HG03439 (cell line): ENCODE results near the gene CHAC1.
"Not testable (repeated sequence)": the region's sequence is repeated elsewhere in the genome, so short reads cannot be mapped to it uniquely, and the experiment has no call there.

Source experiments
- ATAC-seq: cut with Tn5 transposase; IDR thresholded peaks from one replicate; pipeline ENCODE4 v1.9.1; 2021; ENCODE audit warnings: mild to moderate bottlenecking, moderate library complexity; ENCODE audit not compliant: unreplicated experiment

Gene CHAC1

DNA sequence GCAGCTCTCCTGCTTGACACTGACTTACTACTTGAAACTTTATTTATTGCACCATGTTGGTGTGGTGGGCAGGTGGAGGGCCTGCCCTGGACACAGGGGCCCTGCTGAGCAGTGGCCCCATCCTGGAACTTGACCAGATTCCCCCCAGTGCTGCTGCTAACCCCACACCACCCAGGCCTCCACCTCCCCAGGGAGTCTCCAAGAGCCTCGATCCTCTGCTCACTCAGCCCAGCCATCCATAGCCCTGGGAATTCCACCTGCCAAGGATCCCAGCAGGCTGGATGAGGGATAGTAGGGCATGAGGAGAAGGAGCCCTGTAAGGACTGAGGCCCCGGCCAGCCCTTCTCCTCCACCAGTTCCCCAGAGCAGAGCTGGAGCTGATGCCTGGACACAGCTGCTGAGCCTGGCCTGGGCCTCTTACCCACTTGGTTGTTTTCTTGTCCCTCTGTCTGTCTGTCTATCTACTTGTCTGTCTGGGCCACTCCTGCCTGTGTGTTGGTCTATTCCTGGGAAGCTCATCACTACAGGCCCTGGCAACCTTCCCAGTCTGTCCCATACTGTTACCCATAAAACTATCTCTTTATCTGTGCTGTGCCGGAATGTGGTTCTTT, 2.8 kb downstream of the CHAC1 start:
- no peak for ATAC-seq

DNA sequence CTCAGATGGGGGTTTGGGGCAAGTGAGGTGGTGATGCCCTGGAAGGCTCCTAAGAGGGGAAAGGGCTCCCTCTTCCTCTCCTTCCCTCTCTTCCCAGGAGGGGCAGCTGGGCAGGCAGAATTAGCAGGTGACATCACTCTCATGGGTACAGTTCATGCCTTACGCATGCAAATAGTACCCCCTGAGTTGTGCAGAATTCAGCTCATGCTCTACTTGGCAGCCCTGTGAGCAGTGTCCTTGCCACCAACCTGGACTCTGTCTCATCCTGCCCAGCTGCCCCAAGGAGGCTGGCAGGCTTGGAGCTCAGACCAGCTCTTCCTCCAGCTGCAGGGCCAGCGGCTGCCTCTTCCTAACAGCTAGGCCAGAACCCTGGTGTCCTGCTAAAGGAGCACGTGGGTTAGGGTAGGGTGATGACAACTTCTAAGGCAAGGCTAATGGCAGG, 3.3 kb downstream of the CHAC1 start:
- ATAC-seq, result no peak

DNA sequence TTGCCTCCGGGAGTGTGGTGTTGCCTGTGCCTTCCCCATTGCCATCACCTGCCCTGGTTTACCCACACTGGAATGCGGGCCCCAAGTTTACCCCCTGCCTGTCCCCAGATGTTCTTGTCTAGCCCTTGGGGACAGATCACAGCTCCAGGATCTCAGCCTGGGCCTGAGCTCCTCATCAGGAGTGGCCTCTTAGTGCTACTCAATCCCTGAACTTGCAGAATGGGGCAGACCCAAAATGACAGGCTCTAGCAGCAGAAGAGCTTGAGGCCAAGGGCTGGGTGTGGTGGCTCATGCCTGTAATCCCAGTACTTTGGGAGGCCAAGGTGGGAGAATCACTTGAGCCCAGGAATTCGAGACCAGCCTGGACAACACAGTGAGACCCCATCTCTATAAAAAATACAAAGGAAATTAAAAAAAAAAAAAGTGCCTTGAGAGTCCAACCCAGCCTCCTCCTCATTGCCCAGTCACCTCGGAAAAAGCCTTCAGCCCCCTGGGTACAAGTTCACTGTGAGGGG, 3.8 kb downstream of the CHAC1 start:
- ATAC-seq, result no peak

DNA sequence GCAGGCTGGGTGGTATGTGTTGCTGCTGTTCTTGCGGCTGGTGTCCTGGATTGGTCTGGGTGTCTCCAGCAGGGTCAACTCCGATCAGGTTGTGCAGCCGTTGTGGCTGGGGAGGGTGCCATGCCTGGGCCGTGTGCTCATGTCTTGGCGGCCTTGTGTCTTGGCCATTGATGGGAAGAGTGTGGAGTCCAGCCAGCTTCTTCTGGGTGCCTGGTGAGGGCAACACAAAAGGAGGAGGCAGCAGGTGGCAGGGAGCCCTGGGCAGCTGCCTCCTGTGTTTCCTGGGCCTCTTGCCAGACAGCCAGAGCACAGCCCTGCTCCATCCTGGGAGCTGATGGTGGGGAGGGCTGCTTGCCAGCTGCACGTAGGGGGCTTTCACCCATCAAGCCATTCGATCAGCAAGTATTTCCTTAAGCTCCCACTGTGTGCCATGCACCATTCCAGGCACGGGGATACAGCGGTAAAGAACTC, 4.3 kb downstream of the CHAC1 start:
- no peak for ATAC-seq

DNA sequence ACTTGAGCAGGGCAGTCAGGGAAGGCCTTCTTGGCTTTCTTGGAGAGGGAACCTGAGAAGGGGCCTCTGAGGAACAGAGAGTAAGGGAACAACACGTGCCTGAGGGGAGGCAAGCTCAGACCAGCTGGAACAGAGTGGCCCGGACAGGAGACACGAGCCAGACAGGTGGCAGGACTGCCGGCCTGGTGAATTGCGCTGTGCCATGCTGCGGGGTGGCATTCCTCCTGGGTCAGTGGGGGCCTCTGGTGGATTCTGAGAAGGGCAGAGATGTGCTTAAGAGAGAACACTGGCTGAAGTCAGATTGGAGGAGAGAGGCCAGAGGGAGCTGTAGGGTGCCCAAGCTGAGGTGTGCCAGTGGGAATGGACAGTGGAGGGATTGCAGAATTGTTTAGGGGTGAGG, 4.9 kb downstream of the CHAC1 start:
- no peak for ATAC-seq

DNA sequence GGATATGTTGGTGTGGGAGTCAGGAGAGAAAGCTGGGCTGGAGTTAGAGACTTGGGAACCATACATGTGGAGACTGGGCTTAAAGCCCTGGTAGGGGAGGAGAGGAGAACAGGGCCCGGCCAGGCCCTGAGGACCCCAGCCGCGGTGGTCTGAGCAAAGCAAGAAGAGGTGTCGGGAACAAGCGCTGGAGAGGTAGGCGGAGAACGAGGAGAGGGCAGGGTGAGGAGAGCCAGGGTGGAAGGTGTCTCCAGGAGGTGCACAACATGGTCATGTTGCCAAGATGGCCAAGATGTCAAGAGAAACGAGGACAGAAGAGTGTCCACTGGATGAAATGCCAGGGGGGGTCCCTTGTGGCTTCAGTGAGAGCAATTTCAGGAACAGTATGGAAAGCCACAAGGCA, 5.5 kb downstream of the CHAC1 start:
- no peak for ATAC-seq

DNA sequence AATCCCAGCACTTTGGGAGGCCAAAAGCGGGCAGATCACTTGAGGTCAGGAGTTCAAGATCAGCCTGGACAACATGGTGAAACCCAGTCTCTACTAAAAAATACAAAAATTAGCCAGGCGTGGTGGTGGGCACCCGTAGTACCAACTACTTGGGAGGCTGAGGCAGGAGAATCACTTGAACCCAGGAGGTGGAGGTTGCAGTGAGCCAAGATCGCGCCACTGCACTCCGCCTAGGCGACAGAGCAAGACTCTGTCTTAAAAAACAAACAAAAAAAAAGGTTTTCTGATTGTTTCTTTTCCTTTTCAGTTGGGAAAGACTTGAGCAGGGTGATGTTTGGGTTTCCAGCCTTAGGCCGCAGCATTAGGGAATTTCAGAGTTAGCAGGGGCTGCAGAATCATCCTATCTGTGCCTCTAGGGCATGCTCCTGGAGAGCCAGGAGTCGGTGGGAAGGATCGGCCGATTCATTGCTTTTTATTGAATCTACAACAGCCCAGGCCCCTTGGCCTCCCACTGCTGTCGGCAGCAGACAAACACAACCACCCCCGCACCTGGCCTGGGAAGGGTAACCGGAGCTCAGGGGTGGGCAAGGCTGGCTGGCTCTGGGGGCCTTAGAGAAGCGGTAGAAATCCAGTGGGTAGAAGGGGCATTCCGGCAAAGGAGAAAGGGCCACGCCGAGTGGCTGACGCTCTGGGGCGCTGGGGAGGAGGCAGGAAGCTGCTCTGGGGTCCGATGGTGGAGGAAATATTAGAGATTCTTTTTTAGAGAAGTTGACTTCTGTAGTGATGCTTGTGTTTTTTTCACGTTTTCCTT, 6.3 kb downstream of the CHAC1 start:
- ATAC-seq, result no peak

DNA sequence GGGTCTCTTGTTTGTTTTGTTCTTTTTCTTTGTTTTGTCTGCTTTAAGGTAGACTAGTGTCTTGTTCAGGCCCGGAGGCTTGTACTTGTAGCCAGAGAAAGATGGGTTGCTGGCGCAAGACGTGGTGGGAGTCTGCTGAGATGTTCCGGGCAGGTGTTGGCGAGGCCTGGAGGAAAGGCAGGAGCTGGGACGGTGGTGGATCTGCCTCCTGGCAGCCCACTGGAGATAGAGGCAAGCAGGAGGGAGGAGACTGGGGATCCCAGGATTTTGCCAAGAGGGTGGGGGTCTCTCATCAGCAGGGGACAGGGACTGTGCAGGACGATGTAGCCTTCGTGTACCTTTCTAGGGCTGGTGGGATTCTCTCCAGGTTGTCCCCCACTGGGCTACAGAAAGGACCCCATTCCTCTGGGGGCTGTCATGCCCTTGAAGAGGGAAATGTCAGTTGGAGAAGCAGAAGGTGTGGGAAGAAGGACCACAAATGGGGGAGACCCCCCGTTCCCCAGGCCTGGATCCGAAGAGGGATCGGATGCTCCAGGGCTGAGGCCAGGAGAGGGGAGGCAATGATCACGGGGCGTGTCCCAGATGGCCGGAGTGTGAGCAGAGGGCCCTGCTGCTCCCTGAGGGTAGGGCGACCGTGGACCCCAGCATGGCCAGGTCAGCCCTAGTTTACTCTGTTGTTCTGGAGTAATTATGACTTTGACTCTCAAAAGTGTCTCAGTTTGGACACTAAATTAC, 7.0 kb downstream of the CHAC1 start:
- no peak for ATAC-seq

DNA sequence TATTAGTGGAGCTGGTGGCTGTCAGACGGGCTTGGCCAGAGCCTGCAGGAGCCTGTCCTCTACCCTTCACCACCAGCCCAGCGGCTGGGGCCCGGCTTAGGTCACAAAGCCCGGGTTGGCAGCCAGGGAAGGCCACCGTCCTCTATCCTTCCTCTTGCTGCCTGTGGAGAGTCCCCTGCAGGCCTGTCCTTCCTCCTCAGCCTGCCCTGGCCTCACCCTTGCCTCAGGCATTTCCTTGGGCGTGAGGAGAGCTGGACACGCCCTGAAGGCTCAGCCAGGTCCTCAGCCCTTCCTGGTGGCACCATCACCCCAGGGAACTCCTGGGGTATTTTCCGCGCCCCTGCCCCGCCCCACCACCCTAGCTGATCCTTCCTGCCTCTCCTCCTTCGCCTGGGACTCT, 7.7 kb downstream of the CHAC1 start:
- no peak for ATAC-seq

DNA sequence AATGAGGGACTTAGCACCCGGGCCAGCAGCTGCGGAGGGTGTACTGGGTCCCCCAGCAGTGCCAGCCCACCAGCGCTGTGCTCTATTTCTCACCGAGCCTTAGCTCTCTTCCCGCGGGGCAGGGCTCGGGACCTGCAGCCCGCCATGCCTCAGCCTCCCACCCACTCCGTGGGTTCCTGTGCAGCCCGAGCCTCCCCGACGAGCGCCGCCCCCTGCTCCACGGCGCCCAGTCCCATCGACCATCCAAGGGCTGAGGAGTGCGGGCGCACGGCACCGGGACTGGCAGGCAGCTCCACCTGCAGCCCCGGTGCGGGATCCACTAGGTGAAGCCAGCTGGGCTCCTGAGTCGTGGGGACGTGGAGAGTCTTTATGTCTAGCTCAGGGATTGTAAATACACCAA, 8.5 kb downstream of the CHAC1 start:
- ATAC-seq, result not testable (repeated sequence)

DNA sequence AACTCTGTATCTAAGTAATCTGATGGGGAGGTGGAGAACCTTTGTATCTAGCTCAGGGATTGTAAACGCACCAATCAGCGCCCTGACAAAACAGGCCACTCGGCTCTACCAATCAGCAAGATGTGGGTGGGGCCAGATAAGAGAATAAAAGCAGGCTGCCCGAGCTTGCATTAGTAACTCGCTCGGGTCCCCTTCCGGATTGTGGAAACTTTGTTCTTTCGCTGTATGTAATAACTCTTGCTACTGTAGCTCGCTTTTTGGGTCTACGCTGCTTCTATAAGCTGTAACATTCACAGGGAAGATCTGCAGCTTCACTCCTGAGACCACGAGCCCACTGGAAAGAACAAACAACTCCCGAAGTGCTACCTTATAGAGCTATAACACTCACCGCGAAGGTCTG, 9.0 kb downstream of the CHAC1 start:
- not testable (repeated sequence) for ATAC-seq

DNA sequence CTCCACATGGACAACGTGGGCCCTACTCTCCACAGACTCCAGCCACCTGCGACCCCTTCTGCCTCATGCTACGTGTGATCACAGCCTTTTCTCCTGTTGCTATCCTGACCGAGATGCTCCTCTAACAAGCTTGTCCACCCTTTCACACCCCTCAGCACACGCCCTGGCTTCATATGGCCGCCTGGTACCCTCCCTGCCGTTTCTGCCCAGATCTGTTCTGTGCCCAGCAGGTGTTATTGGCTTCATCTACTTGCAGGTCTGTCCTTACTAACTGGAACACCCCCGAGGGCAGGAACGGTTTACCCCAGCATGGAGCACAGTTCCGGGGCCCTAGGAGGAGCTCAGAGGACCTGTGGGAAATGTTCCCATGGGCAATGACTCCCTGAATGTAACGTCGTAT, 9.9 kb downstream of the CHAC1 start:
- no peak for ATAC-seq

DNA sequence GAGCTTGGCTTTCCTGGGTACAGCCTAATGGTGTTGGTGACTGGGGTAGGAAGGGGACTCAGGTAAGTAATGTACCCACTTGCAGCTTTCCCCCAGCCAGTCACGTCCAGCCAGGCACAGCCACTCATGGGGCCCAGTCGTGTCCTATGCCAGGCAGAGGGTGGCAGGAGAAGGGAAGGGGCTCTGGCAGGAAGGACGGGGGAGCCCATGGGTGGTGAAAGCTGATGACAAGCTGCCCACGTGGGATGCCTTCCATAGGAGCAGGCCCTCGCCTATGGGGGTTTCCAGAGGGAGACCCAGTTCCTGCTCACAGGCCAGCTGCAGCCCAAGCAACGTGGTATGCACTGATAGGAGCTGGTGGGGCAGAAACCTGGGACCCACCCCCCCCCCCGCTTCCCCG, 10.7 kb downstream of the CHAC1 start:
- no peak for ATAC-seq

DNA sequence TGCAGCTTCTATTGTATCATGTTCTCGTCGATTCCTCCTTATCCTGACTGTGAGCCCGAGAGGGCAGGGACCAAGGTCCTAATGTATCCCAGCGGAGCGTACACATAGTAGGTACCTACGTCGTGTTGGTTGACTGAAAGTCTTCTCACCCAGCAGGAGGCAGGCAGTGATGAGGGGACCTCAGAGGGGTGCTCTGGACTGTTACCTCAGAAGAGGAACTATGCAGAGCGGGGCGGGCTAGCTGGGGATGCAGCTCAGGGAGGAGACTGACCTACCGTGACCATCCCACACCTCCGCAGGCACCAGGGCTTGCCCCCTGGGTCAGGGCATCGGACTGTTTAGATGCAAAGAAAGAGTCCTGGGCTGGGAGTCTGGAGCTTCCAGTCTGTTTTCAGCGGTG, 11.4 kb downstream of the CHAC1 start:
- ATAC-seq, result no peak

DNA sequence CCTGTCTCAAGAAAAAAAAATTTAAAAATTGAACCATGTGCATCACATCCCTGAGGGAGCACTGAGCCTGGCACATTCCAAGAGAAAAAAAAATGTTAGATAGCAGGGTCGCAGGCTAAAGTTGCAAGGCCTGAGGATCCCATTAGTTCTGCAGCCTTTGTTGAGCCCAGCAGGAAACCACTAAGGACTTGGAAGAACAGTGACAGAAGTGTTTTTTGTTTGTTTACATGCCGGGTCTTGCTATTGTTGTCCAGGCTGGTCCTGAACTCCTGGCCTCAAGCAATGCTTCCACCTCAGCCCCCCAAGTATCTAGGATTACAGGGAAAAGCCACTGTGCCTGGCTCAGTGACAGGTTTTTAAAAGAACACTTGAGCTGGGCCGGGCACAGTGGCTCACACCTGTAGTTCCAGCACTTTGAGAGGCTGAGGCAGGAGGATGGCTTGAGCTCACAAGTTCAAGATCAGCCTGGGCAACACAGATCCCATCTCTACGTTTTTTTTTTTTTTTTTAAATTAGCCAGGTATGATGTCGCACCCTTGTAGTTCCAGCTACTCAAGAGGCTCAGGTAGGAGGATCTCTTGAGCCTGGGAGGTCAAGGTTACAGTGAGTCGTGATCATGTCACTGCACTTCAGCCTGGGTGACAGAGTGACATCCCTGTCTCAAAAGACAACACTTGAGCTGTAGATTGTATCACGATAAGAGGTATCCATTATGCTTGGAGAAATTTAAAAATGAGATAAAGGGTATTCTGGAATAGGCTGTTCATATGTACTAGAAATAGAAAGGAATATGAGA, 15.2 kb downstream of the CHAC1 start:
- no peak for ATAC-seq

DNA sequence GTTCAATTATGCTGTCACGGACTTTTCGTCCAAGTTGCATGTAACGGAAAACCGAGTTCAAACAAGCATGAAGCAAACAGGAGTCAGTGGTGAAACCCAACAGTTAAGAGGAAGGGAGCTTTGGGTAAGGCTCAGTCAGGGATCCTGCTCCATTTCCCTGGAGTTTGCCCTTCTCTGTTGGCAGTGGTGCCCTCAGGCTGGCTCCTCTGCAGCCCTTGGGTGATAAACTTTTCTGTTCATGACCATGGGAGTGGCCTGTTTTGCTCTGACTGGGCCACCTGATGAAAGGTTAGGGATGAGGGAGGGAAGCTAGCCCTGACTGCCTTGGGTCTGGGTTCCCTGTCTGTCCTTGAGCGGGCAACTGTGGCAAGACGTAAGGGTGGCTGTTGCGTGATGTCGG, 16.1 kb downstream of the CHAC1 start:
- no peak for ATAC-seq

DNA sequence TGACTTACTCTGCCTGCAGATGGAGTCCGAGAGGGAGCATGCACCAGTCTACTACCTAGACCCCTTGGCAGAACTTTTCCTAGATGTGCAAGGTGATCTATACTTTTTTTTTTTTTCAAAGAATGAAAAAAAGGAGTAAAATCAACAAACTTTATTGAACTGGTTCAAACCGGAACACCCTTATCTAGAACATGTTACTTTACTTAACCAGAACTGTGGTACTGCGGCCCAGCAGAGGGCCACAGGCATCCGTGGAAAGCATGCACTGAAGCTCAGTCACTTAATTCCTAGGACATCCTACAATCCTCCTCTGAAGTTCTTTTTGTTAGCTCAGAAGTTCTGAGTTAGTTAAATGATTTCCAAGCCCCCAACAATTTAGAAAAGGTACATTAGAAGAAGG, 21.6 kb downstream of the CHAC1 start:
- ATAC-seq, result no peak

DNA sequence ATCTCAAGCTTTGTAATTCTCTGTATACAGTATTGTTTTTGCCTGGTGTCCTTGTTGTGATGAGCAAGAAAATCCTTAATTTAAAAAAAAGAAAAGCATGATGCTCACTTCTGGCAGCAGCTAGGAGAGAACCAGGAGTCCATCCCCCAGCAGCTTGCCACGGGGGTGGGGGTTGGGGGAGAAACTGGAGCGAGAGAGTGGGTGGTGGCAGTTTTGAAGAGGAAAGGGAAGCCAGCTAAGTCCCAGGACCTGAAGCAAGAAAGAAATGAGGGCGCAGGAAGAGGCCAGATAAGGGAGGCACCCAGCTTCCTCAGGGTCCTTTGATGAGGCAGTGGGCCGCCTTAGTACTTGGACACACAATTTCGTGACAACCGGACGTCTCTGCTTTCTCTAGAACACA, 23.5 kb downstream of the CHAC1 start:
- no peak for ATAC-seq

DNA sequence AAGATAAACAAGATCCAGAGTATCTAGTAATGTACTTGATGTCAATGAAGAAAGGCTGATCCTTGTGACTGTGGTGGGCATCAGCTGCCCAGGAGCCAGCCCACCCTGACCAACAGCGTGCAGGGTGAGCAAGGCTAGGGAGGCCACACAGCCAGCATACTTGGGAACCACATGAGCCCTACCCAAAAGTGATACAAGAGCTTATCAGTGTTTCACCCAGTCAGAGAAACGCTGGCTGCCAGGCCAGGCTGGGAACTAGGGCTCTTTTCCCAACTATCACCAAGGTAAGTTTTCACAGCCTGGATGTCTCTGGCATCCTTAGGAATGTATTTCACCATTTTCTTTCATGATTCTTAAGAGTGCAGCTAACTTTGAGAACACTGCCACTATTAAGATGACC, 24.9 kb downstream of the CHAC1 start:
- no peak for ATAC-seq

DNA sequence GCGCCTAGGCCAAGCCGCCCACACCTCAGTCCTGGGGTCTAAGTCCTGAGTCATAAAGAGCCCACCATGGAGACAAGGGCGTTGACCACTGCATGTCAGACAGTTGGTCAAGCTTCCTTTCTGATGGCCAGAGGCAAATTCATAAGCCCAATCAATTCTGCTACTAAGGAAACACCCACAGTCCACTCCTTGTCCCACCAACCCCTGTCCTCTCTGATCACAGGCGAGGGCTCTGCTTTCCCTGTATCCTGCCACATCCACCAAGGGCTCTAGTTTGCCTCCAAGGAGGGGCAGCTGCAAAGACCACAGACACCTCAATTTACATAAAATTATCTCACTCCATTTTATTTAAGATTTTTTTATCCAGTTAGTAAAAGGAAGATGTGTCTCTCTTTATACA, 25.3 kb downstream of the CHAC1 start:
- no peak for ATAC-seq

DNA sequence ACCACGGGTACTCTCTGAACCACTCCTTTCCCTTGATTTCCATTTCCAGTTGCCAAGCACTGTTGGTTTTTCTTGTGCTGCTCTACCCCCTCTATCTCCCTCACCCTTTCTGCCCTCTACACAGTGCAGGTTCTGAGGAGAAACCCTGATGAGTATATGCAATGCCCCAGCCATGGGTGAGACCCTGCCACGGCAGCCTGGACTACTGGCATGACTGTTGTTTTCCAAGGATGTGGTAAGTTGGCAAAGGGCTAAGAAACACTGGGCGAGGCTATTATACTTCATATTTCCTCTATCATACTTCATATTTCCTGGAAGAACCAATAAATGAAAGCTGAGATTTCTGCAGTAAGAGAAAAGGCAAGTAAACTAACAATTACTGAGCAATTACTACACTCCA, 27.9 kb downstream of the CHAC1 start:
- ATAC-seq, result no peak
